ENCODE measurements around the gene TMEM190.

TMEM190 gene

DNA sequence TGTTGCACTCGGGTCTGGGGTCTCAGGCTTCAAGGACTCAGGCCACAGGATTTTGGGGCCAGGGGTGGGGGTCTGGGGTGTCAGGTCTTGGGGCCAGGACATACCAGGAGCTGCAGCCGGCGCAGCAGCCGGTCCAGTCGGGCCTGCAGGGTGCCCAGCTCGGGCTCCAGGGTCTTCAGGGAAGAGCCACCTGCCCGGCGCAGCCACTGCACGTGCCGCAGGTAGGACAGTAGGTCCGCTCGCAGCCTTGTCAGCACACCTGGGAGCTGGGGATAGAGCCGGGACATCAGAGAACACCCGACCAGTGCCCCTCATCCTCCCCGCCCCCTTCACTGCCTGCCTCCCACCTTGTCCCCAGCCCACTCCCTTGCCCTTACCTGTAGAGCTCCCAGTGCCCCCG lies 8.5 kb upstream of the TMEM190 start:
- no peak overlapping the region for H3K4me3 ChIP-seq (ENCODE audit: low read depth, low read length)
- no peak for DNase-seq (ENCODE audit: low read depth)
- TF ChIP-seq, protein P1, sequence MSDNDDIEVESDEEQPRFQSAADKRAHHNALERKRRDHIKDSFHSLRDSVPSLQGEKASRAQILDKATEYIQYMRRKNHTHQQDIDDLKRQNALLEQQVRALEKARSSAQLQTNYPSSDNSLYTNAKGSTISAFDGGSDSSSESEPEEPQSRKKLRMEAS (IDR thresholded peaks at IDR 0.05; ENCODE audit: low read depth, low read length): no peak
- no peak for TF ChIP-seq MYC (IDR thresholded peaks at IDR 0.05; ENCODE audit: low read depth, low read length)
- TF ChIP-seq POLR2A (IDR thresholded peaks at IDR 0.05; ENCODE audit: extremely low read depth, insufficient read length): no peak
- TF ChIP-seq, protein P2, sequence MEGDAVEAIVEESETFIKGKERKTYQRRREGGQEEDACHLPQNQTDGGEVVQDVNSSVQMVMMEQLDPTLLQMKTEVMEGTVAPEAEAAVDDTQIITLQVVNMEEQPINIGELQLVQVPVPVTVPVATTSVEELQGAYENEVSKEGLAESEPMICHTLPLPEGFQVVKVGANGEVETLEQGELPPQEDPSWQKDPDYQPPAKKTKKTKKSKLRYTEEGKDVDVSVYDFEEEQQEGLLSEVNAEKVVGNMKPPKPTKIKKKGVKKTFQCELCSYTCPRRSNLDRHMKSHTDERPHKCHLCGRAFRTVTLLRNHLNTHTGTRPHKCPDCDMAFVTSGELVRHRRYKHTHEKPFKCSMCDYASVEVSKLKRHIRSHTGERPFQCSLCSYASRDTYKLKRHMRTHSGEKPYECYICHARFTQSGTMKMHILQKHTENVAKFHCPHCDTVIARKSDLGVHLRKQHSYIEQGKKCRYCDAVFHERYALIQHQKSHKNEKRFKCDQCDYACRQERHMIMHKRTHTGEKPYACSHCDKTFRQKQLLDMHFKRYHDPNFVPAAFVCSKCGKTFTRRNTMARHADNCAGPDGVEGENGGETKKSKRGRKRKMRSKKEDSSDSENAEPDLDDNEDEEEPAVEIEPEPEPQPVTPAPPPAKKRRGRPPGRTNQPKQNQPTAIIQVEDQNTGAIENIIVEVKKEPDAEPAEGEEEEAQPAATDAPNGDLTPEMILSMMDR (IDR thresholded peaks at IDR 0.05; ENCODE audit: low read depth, low read length): no peak

DNA sequence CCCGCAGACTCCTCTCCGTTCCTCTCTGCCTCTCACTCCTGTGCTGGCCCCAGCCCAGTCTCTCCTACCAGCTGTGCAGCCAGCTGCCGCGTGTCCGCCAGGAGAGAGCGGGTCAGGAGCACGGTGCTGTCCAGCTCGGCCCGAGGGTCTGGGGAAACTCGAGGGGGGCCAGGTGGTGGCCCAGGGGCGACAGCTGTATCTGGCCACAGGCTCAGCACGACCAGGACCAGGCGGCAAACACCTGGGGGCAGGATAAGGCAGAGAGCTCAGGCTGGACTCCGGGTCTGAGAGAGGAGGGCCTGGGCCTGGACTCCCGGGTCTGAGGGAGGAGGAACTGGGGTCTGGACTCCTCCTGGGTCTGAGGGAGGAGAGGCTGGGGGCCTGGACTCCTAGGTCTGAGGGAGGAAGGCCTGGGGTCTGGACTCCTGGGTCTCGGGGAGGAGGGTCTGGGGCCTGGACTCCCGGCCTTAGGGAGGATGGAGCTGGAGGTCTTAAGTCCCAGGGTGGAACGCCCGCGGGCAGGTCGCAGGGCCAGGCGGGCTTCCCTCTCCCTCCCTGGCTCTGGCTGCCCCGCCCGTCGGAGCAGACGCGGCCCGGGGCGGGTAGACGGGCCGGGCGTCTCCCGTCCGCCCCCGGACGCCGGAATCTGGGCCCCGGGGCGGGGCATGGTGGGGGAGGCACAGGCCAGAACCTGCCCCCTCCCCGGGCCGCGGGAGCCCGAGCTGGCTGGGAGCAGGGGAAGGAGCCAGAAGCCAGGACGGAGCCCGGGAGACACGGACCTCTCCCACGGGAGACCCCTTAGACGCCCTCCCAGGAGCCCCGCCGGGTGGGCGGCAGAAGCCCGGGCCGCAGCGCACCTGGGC lies 7.7 kb upstream of the TMEM190 start:
- H3K4me3 ChIP-seq (ENCODE audit: low read depth, low read length): no peak overlapping the region
- TF ChIP-seq, protein P1 (IDR thresholded peaks at IDR 0.05; ENCODE audit: low read depth, low read length): no peak
- TF ChIP-seq POLR2A (IDR thresholded peaks at IDR 0.05; ENCODE audit: extremely low read depth, insufficient read length): no peak
- no peak for TF ChIP-seq MYC (IDR thresholded peaks at IDR 0.05; ENCODE audit: low read depth, low read length)
- DNase-seq (ENCODE audit: low read depth): no peak

DNA sequence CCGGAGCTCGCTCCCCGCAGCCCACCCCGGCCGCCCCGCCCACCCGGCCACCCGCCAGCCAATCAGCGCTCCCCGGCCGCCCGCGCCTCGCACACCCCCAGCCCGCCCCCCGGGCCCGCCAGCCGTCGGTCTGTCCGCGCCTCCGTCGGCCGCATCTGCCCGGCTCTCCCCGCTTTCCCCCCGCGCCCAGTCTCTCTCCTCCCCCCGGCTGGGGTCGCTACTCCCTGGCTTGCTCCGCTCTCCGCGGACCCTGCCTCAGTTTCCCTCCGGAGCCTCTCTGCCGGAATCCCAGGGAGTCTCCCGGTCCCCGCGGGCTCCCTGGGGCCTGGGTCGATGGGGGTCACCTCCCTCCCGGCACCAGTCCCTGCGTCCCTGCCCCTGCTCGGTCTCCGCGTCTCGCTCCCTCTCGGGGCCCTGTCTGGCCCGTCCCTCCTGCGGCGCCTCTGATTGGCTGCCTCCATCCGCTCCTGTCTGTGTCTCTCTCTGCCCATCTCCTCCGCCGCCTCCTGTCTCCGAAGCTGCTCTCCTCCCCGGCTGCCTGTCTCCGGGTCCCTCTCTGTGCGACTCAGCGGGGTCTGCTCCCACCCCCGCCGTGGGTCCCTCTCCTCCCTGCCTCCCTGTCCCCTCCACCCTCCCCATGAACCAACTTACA lies 6.8 kb upstream of the TMEM190 start:
- peak; percentile 41 for DNase-seq (ENCODE audit: low read depth)
- no peak overlapping the region for H3K4me3 ChIP-seq (ENCODE audit: low read depth, low read length)
- TF ChIP-seq MYC (IDR thresholded peaks at IDR 0.05; ENCODE audit: low read depth, low read length): no peak
- TF ChIP-seq, protein P2 (IDR thresholded peaks at IDR 0.05; ENCODE audit: low read depth, low read length): no peak
- no peak for TF ChIP-seq POLR2A (IDR thresholded peaks at IDR 0.05; ENCODE audit: extremely low read depth, insufficient read length)
- TF ChIP-seq, protein P1 (IDR thresholded peaks at IDR 0.05; ENCODE audit: low read depth, low read length): no peak

DNA sequence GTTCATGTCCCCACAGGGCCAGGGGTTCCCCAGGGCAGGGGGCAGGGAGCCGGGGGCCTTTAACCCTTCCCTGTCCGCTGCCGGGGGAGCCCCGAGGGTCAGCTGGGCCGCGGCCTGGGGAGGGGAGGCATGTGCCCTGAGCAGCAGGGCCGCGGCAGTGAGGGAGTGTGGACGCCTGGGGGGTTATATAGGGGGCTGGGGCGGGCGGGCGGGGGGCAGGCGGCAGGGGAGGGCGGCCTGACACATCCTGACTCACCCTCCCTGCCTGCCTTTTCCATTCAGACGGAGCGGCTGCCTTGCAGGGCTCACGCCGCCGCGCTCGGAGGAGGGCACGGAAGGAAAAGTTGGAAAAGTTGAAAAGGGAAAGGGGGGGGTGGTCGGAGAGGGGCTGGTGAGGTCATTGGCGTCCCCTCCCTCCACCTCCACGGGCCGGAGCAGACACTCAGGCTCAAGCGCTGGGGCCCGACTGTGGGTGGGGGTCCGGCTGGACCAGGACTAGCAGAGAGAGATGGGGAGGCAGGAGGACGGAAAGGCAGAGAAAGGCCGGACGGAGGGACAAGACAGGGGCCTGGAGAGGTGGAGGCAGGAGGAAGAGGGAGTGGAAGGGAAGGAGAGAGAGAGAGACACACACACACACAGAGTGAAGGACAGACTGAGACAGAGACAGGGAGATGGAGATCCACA lies 6.2 kb upstream of the TMEM190 start, which contains the start of gene IL11:
Gene IL11, minus strand, starts transcription at position 159 of the 684 bp plus-strand sequence. Its CDS starts 153 bp downstream, at position 6.
- TF ChIP-seq POLR2A (IDR thresholded peaks at IDR 0.05; ENCODE audit: extremely low read depth, insufficient read length) (no peak), MYC (IDR thresholded peaks at IDR 0.05; ENCODE audit: low read depth, low read length) (no peak)
- TF ChIP-seq, protein P1 (IDR thresholded peaks at IDR 0.05; ENCODE audit: low read depth, low read length): no peak
- TF ChIP-seq, protein P2 (IDR thresholded peaks at IDR 0.05; ENCODE audit: low read depth, low read length): no peak
- no peak within 1 kb of the TSS for H3K4me3 ChIP-seq (ENCODE audit: low read depth, low read length)
- DNase-seq (ENCODE audit: low read depth): no peak

DNA sequence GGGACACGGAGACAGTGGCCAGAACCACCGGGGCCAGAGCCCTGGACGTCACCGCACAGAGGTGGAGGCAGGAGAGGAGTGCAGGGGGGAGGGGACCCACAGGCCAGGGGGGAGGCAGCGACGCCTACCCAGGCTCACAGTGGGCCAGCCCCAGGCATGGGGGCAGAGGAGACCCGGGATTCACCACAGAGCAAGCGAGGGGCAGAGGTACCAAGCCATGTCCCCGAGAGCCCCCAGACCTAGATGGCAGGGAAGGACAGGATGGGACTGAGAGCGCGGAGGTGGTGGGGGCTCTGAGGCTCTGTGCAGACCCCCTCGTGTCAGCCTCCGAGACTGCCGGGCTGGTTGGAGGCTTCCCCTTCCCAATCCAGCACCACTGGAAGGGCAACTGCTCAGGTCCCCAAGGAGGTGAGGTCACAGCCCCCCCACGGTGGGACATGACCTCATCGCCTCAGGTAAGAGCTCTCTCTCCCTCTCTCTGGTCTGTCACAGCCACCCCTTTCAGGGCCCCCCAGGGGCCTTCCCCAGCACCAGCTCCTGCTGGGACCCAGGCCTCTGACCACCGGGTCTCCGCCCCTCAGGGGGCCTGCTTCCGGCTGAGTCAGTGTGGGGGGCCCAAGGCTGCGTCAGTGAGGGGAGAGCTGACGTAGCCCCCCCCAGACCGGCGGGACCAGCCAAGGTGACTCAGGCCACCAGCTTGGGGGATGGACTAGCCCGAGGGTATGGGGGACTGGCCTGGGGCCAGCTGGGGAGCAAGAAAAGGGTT lies 4.1 kb upstream of the TMEM190 start:
- no peak overlapping the region for H3K4me3 ChIP-seq (ENCODE audit: low read depth, low read length)
- DNase-seq (ENCODE audit: low read depth): peak; percentile 61
- no peak for TF ChIP-seq MYC (IDR thresholded peaks at IDR 0.05; ENCODE audit: low read depth, low read length)
- TF ChIP-seq, protein P2 (IDR thresholded peaks at IDR 0.05; ENCODE audit: low read depth, low read length): no peak
- TF ChIP-seq POLR2A (IDR thresholded peaks at IDR 0.05; ENCODE audit: extremely low read depth, insufficient read length): no peak
- TF ChIP-seq, protein P1 (IDR thresholded peaks at IDR 0.05; ENCODE audit: low read depth, low read length): no peak
